ENCODE measurements around the gene SLC25A34.

SLC25A34 gene

GRCh38 chr1:15744122-15744679 is 8.1 kb downstream of the SLC25A34 start:
- H3K4me3 ChIP-seq (ENCODE audit: low read depth, low read length) = no peak overlapping the region
- no peak for TF ChIP-seq CTCF (IDR thresholded peaks at IDR 0.05; ENCODE audit: borderline replicate concordance, insufficient read depth, low read depth, low read length)

GRCh38 chr1:15747378-15747777 is 11.3 kb downstream of the SLC25A34 start:
- no peak overlapping the region for H3K4me3 ChIP-seq (ENCODE audit: low read depth, low read length)
- TF ChIP-seq CTCF (IDR thresholded peaks at IDR 0.05; ENCODE audit: borderline replicate concordance, insufficient read depth, low read depth, low read length) = no peak

GRCh38 chr1:15748264-15748663 is 12.2 kb downstream of the SLC25A34 start:
- no peak for TF ChIP-seq CTCF (IDR thresholded peaks at IDR 0.05; ENCODE audit: borderline replicate concordance, insufficient read depth, low read depth, low read length)
- H3K4me3 ChIP-seq (ENCODE audit: low read depth, low read length) = no peak overlapping the region

GRCh38 chr1:15748690-15749398 is 12.8 kb downstream of the SLC25A34 start:
- H3K4me3 ChIP-seq (ENCODE audit: low read depth, low read length) = no peak overlapping the region
- no peak for TF ChIP-seq CTCF (IDR thresholded peaks at IDR 0.05; ENCODE audit: borderline replicate concordance, insufficient read depth, low read depth, low read length)

- TF ChIP-seq CTCF (IDR thresholded peaks at IDR 0.05; ENCODE audit: borderline replicate concordance, insufficient read depth, low read depth, low read length) = no peak
- H3K4me3 ChIP-seq (ENCODE audit: low read depth, low read length) = no peak overlapping the region
Measured at GRCh38 chr1:15749399-15750291, 13.6 kb downstream of the SLC25A34 start.

GRCh38 chr1:15750924-15751323 is 14.9 kb downstream of the SLC25A34 start:
- H3K4me3 ChIP-seq (ENCODE audit: low read depth, low read length) = no peak overlapping the region
- no peak for TF ChIP-seq CTCF (IDR thresholded peaks at IDR 0.05; ENCODE audit: borderline replicate concordance, insufficient read depth, low read depth, low read length)

Measured in GM12875 (cell line).